Fibroblast of gingiva (primary cell): ENCODE results near the gene CABLES2.

Source experiments
- DNase-seq: peaks from one replicate; pipeline ENCODE4 v3.0.0-alpha.2; 2011; ENCODE audit warnings: low read depth

CABLES2 gene

GRCh38 chr20:62372042-62372993 lies 34.8 kb downstream of the CABLES2 start:
- DNase-seq, result no peak

GRCh38 chr20:62371588-62372041 lies 35.5 kb downstream of the CABLES2 start:
- no peak for DNase-seq

- no peak for DNase-seq
These were observed 36.1 kb downstream of the CABLES2 start for GRCh38 chr20:62370807-62371587.

GRCh38 chr20:62370115-62370806 lies 36.8 kb downstream of the CABLES2 start:
- DNase-seq, result peak; percentile 61

- no peak for DNase-seq
These were observed 37.3 kb downstream of the CABLES2 start for GRCh38 chr20:62369815-62370114.

- peak; percentile 60 for DNase-seq
These were observed 37.9 kb downstream of the CABLES2 start for GRCh38 chr20:62368976-62369814.

GRCh38 chr20:62368392-62368975 lies 38.6 kb downstream of the CABLES2 start:
- no peak for DNase-seq

- DNase-seq, result no peak
These were observed 39.3 kb downstream of the CABLES2 start for GRCh38 chr20:62367633-62368391.

GRCh38 chr20:62367136-62367632 lies 39.9 kb downstream of the CABLES2 start, which contains the start of gene LAMA5:
Gene LAMA5, minus strand, starts transcription at chr20:62367312. Its CDS starts 67 bp downstream, at chr20:62367245.
- peak; percentile 34 for DNase-seq

- no peak for DNase-seq
These were observed 40.5 kb downstream of the CABLES2 start for GRCh38 chr20:62366370-62367135.

GRCh38 chr20:62365814-62366369 lies 41.2 kb downstream of the CABLES2 start:
- no peak for DNase-seq

- no peak for DNase-seq
These were observed 42.0 kb downstream of the CABLES2 start for GRCh38 chr20:62364911-62365736.

GRCh38 chr20:62363920-62364851 lies 42.9 kb downstream of the CABLES2 start:
- DNase-seq, result no peak

- no peak for DNase-seq
These were observed 43.8 kb downstream of the CABLES2 start for GRCh38 chr20:62362991-62363919.

- no peak for DNase-seq
These were observed 44.5 kb downstream of the CABLES2 start for GRCh38 chr20:62362590-62362940.
